OCI-LY1 (cell line): ENCODE measurements around the gene ASB13.

ENCODE experiments used
- H2AFZ ChIP-seq: fragments of 200-600 bp; sonication (generic), shearing (Covaris generic); 2 replicates; pipeline ENCODE4 v1.6.0; 2014; ENCODE audit warnings: antibody characterized with exemption, mild to moderate bottlenecking, low read length
- H3F3A ChIP-seq: fragments of 200-600 bp; sonication (generic), shearing (Covaris generic); 2 replicates; pipeline ENCODE4 v1.6.0; 2014; ENCODE audit warnings: mild to moderate bottlenecking, antibody characterized with exemption, low read length, moderate library complexity; ENCODE audit not compliant: insufficient read depth
- H3K27ac ChIP-seq: fragments of 200-600 bp; sonication (generic); 2 replicates; pipeline ENCODE4 v1.5.1; 2014; ENCODE audit warnings: low read length, mixed run types, mild to moderate bottlenecking, low read depth; ENCODE audit not compliant: poor library complexity, severe bottlenecking
- H3K27me3 ChIP-seq: fragments of 200-600 bp; sonication (generic); 2 replicates; pipeline ENCODE4 v1.6.0; 2014; ENCODE audit warnings: antibody characterized with exemption, mild to moderate bottlenecking, low read length, moderate library complexity; ENCODE audit not compliant: insufficient read depth
- H3K36me3 ChIP-seq: fragments of 200-600 bp; sonication (generic); 2 replicates; pipeline ENCODE4 v1.6.1; 2014; ENCODE audit warnings: mild to moderate bottlenecking, antibody characterized with exemption, low read length, moderate library complexity, mixed read lengths; ENCODE audit not compliant: insufficient read depth
- H3K4me1 ChIP-seq: fragments of 200-600 bp; sonication (generic); 2 replicates; pipeline ENCODE4 v1.5.1; 2014; ENCODE audit warnings: mild to moderate bottlenecking, low read length, moderate library complexity; ENCODE audit not compliant: insufficient read depth, severe bottlenecking
- H3K4me2 ChIP-seq: fragments of 200-600 bp; sonication (generic), shearing (Covaris generic); 2 replicates; pipeline ENCODE4 v1.6.1; 2014; ENCODE audit warnings: low read length
- H3K4me3 ChIP-seq: fragments of 200-600 bp; sonication (generic); 2 replicates; pipeline ENCODE4 v1.5.1; 2014; ENCODE audit warnings: low read length, low read depth, mild to moderate bottlenecking, mixed read lengths; ENCODE audit not compliant: poor library complexity, severe bottlenecking
- H3K79me2 ChIP-seq: fragments of 200-600 bp; shearing (Covaris generic); 2 replicates; pipeline ENCODE4 v1.6.1; 2016; ENCODE audit warnings: mixed run types, low read length, mixed read lengths; ENCODE audit not compliant: insufficient read depth
- H3K9ac ChIP-seq: fragments of 200-600 bp; sonication (generic), shearing (Covaris generic); 2 replicates; pipeline ENCODE4 v1.6.1; 2014; ENCODE audit warnings: mild to moderate bottlenecking, low read length, mixed read lengths
- H3K9me2 ChIP-seq: fragments of 200-600 bp; sonication (generic), shearing (Covaris generic); 2 replicates; pipeline ENCODE4 v1.6.1; 2014; ENCODE audit warnings: low read depth, mild to moderate bottlenecking, low read length, mixed read lengths
- H3K9me3 ChIP-seq: fragments of 200-600 bp; shearing (Covaris generic); 2 replicates; pipeline ENCODE4 v1.6.1; 2014; ENCODE audit warnings: low read length, mixed read lengths
- H4K20me1 ChIP-seq: fragments of 200-600 bp; sonication (generic), shearing (Covaris generic); 2 replicates; pipeline ENCODE4 v1.6.0; 2016; ENCODE audit warnings: mild to moderate bottlenecking, low read length; ENCODE audit not compliant: insufficient read depth
- CTCF ChIP-seq: fragments of 200-600 bp; sonication (generic), shearing (Covaris generic); IDR thresholded peaks from 2 replicates; pipeline ENCODE4 v1.5.1; 2017; ENCODE audit warnings: mild to moderate bottlenecking, antibody characterized with exemption, low read length, moderate library complexity, mixed read lengths
- EZH2 ChIP-seq: fragments of 200-600 bp; sonication (generic), shearing (Covaris generic); IDR thresholded peaks from 2 replicates; pipeline ENCODE4 v1.8.0; 2017; ENCODE audit warnings: borderline replicate concordance, mixed run types, mild to moderate bottlenecking, antibody characterized with exemption, low read length, moderate library complexity, mixed read lengths

The ASB13 gene

GRCh38 chr10:5606321-5606720, 60.1 kb downstream of the ASB13 start:
- Histone ChIP-seq H3K4me1 (no peaks in the 10 kb centered on the region), H2AFZ (no peak overlapping the region), H3K36me3 (no peaks in the 10 kb centered on the region), H3K4me3 (no peak overlapping the region), H3K9ac (no peak overlapping the region), H3K79me2 (no peaks in the 10 kb centered on the region), H3K9me3 (no peaks in the 10 kb centered on the region), H4K20me1 (no peaks in the 10 kb centered on the region), H3K27ac (no peak overlapping the region), H3K27me3 (peaks cover 4% of the 10 kb centered on the region; the same call in 1 of the 2 replicates), H3F3A (no peaks in the 10 kb centered on the region), H3K4me2 (no peak overlapping the region), H3K9me2 (no peaks in the 10 kb centered on the region)
- no peak for TF ChIP-seq EZH2

DNA sequence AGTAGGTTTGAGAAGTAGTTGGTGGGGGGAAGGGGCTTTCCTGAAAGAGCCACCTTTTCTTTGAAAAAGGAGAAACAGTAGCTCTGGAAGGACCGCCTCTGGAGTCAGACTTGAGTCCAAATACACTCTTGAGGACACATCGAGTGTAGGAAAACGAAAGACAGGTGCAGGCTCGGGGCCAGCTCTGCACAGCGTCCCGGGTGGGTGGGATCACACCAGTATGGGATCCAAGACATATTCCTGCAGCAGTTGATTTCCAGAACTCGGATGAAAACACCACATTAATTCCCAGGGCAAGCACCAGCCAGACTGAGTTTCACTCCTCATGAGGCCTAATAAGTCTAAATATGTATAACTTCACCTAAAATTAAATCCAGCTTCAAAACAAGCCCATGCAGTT, 61.4 kb downstream of the ASB13 start:
- no peaks in the 10 kb centered on the region for H3K36me3 ChIP-seq
- H3K4me3 ChIP-seq = no peak overlapping the region
- no peaks in the 10 kb centered on the region for H3F3A ChIP-seq
- no peak overlapping the region for H2AFZ ChIP-seq
- no peak for TF ChIP-seq CTCF
- TF ChIP-seq EZH2 = no peak
- no peaks in the 10 kb centered on the region for H3K9me3 ChIP-seq
- no peak overlapping the region for H3K9ac ChIP-seq
- H3K79me2 ChIP-seq = no peaks in the 10 kb centered on the region
- no peak overlapping the region for H3K27ac ChIP-seq
- no peaks in the 10 kb centered on the region for H4K20me1 ChIP-seq
- H3K4me2 ChIP-seq = no peak overlapping the region
- H3K4me1 ChIP-seq = no peaks in the 10 kb centered on the region
- no peaks in the 10 kb centered on the region for H3K9me2 ChIP-seq
- H3K27me3 ChIP-seq = peaks cover 4% of the 10 kb centered on the region; the same call in 1 of the 2 replicates

- Histone ChIP-seq H3K4me2 (no peak overlapping the region), H3K36me3 (no peaks in the 10 kb centered on the region), H3K9me3 (no peaks in the 10 kb centered on the region), H4K20me1 (no peaks in the 10 kb centered on the region), H3F3A (no peaks in the 10 kb centered on the region), H3K4me1 (no peaks in the 10 kb centered on the region), H3K4me3 (no peak overlapping the region), H2AFZ (no peak overlapping the region), H3K27ac (no peak overlapping the region), H3K79me2 (no peaks in the 10 kb centered on the region), H3K9me2 (no peaks in the 10 kb centered on the region), H3K9ac (no peak overlapping the region), H3K27me3 (peaks cover 4% of the 10 kb centered on the region; the same call in 1 of the 2 replicates)
- no peak for TF ChIP-seq EZH2
Measured at GRCh38 chr10:5604236-5604925, 62.0 kb downstream of the ASB13 start.

- Histone ChIP-seq H3F3A (no peaks in the 10 kb centered on the region), H3K27ac (no peak overlapping the region), H3K36me3 (no peaks in the 10 kb centered on the region), H3K9ac (no peak overlapping the region), H3K9me2 (no peaks in the 10 kb centered on the region), H3K9me3 (no peaks in the 10 kb centered on the region), H3K4me3 (no peak overlapping the region), H4K20me1 (no peaks in the 10 kb centered on the region), H3K27me3 (peaks cover 4% of the 10 kb centered on the region; the same call in 1 of the 2 replicates), H2AFZ (no peak overlapping the region), H3K79me2 (no peaks in the 10 kb centered on the region), H3K4me1 (no peaks in the 10 kb centered on the region), H3K4me2 (no peak overlapping the region)
- no peak for TF ChIP-seq CTCF
Measured at GRCh38 chr10:5603848-5604170, 62.6 kb downstream of the ASB13 start.
